ENCODE data around the gene CSNK2A3.

Gene CSNK2A3

DNA sequence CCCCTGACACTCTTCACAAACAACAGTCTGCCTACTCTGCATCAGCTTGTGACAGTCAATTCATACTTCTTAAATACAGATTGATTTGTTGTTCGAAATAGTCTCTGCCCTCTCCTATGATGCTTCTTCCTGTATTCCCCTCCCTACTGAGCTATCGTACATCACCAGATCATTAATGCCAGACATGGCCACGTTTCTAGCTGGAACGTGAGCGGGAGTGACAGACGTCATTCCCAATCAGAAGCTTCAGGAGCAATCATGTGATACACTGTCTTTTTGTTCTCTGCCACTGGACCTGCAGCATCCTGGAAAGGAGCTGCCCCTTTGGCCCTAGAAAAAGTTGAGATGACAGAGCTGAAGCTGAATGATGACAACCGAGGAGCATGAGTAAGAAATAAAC is 48.5 kb downstream of the CSNK2A3 start:
- ATAC-seq = no peak

DNA sequence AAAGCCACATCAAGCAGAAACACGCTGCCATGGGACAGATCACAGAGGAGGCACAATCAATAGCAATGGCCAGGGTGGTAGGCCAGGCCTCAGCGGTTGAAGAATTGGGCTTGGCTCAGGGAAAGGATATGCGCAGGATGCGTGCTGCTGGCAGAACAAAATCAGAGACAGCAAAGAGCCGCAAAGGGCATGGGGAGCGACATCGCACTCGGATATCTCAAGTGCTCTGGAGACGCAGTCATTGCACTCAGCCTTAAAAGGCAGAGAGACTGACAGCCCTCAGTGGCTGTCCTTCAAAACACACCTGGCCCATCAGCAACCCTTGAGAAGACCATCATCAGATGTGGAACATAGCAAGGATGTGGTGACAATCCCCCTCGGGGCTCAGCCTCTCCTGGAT is 50.5 kb downstream of the CSNK2A3 start:
- TF ChIP-seq ZFP30 (CRISPR knock-in tag; IDR thresholded peaks at IDR 0.05) (no peak), ARNTL (CRISPR knock-in tag; IDR thresholded peaks at IDR 0.05; ENCODE audit: borderline replicate concordance, low read depth) (no peak), RARB (CRISPR knock-in tag; IDR thresholded peaks at IDR 0.05) (no peak), ZNF8 (CRISPR knock-in tag; IDR thresholded peaks at IDR 0.05) (no peak), BACH2 (CRISPR knock-in tag; IDR thresholded peaks at IDR 0.05; ENCODE audit: borderline replicate concordance) (no peak), OSR1 (CRISPR knock-in tag; IDR thresholded peaks at IDR 0.05) (no peak), ZNF70 (CRISPR knock-in tag; IDR thresholded peaks at IDR 0.05) (no peak), TOX (CRISPR knock-in tag; IDR thresholded peaks at IDR 0.05; ENCODE audit: borderline replicate concordance) (no peak), ZC3H10 (CRISPR knock-in tag; IDR thresholded peaks at IDR 0.05) (no peak), ISL1 (CRISPR knock-in tag; IDR thresholded peaks at IDR 0.05) (no peak), GLIS3 (CRISPR knock-in tag; IDR thresholded peaks at IDR 0.05) (no peak)
- TF ChIP-seq, protein P1, sequence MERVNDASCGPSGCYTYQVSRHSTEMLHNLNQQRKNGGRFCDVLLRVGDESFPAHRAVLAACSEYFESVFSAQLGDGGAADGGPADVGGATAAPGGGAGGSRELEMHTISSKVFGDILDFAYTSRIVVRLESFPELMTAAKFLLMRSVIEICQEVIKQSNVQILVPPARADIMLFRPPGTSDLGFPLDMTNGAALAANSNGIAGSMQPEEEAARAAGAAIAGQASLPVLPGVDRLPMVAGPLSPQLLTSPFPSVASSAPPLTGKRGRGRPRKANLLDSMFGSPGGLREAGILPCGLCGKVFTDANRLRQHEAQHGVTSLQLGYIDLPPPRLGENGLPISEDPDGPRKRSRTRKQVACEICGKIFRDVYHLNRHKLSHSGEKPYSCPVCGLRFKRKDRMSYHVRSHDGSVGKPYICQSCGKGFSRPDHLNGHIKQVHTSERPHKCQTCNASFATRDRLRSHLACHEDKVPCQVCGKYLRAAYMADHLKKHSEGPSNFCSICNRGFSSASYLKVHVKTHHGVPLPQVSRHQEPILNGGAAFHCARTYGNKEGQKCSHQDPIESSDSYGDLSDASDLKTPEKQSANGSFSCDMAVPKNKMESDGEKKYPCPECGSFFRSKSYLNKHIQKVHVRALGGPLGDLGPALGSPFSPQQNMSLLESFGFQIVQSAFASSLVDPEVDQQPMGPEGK (CRISPR knock-in tag; IDR thresholded peaks at IDR 0.05; ENCODE audit: borderline replicate concordance) = no peak
- TF ChIP-seq, protein P2, sequence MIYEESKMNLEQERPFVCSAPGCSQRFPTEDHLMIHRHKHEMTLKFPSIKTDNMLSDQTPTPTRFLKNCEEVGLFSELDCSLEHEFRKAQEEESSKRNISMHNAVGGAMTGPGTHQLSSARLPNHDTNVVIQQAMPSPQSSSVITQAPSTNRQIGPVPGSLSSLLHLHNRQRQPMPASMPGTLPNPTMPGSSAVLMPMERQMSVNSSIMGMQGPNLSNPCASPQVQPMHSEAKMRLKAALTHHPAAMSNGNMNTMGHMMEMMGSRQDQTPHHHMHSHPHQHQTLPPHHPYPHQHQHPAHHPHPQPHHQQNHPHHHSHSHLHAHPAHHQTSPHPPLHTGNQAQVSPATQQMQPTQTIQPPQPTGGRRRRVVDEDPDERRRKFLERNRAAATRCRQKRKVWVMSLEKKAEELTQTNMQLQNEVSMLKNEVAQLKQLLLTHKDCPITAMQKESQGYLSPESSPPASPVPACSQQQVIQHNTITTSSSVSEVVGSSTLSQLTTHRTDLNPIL (CRISPR knock-in tag; IDR thresholded peaks at IDR 0.05; ENCODE audit: low read depth) = no peak
- TF ChIP-seq, protein P3, sequence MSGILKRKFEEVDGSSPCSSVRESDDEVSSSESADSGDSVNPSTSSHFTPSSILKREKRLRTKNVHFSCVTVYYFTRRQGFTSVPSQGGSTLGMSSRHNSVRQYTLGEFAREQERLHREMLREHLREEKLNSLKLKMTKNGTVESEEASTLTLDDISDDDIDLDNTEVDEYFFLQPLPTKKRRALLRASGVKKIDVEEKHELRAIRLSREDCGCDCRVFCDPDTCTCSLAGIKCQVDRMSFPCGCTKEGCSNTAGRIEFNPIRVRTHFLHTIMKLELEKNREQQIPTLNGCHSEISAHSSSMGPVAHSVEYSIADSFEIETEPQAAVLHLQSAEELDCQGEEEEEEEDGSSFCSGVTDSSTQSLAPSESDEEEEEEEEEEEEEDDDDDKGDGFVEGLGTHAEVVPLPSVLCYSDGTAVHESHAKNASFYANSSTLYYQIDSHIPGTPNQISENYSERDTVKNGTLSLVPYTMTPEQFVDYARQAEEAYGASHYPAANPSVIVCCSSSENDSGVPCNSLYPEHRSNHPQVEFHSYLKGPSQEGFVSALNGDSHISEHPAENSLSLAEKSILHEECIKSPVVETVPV (CRISPR knock-in tag; IDR thresholded peaks at IDR 0.05) = no peak
- no peak for ATAC-seq

More for the DNA sequence above, 48.5 kb downstream of the CSNK2A3 start:
- TF ChIP-seq, protein P4, sequence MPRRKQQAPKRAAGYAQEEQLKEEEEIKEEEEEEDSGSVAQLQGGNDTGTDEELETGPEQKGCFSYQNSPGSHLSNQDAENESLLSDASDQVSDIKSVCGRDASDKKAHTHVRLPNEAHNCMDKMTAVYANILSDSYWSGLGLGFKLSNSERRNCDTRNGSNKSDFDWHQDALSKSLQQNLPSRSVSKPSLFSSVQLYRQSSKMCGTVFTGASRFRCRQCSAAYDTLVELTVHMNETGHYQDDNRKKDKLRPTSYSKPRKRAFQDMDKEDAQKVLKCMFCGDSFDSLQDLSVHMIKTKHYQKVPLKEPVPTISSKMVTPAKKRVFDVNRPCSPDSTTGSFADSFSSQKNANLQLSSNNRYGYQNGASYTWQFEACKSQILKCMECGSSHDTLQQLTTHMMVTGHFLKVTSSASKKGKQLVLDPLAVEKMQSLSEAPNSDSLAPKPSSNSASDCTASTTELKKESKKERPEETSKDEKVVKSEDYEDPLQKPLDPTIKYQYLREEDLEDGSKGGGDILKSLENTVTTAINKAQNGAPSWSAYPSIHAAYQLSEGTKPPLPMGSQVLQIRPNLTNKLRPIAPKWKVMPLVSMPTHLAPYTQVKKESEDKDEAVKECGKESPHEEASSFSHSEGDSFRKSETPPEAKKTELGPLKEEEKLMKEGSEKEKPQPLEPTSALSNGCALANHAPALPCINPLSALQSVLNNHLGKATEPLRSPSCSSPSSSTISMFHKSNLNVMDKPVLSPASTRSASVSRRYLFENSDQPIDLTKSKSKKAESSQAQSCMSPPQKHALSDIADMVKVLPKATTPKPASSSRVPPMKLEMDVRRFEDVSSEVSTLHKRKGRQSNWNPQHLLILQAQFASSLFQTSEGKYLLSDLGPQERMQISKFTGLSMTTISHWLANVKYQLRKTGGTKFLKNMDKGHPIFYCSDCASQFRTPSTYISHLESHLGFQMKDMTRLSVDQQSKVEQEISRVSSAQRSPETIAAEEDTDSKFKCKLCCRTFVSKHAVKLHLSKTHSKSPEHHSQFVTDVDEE (CRISPR knock-in tag; IDR thresholded peaks at IDR 0.05) = no peak
- TF ChIP-seq GLIS3 (CRISPR knock-in tag; IDR thresholded peaks at IDR 0.05) (no peak), ZFP3 (CRISPR knock-in tag; IDR thresholded peaks at IDR 0.05) (no peak), ESRRG (CRISPR knock-in tag; IDR thresholded peaks at IDR 0.05) (no peak), ISL1 (CRISPR knock-in tag; IDR thresholded peaks at IDR 0.05) (no peak), BACH2 (CRISPR knock-in tag; IDR thresholded peaks at IDR 0.05; ENCODE audit: borderline replicate concordance) (no peak), CSDC2 (CRISPR knock-in tag; IDR thresholded peaks at IDR 0.05) (no peak), TOX (CRISPR knock-in tag; IDR thresholded peaks at IDR 0.05; ENCODE audit: borderline replicate concordance) (no peak), TCF4 (CRISPR knock-in tag; IDR thresholded peaks at IDR 0.05; ENCODE audit: borderline replicate concordance) (no peak), ZNF8 (CRISPR knock-in tag; IDR thresholded peaks at IDR 0.05) (no peak)
- TF ChIP-seq, protein P3 (CRISPR knock-in tag; IDR thresholded peaks at IDR 0.05) = no peak
- TF ChIP-seq, protein P1 (CRISPR knock-in tag; IDR thresholded peaks at IDR 0.05; ENCODE audit: borderline replicate concordance) = no peak

All from SK-N-SH treated with all-trans-retinoic acid at 6 μM for 48 hours (cell line).